ENCODE data around the gene SMYD3. TPM values are rescaled to one million over a fixed set of nuclear protein-coding genes. Genes with fewer than 3 reads are reported as not detected.

SMYD3 gene
- total and polyA plus RNA-seq, 2 donors (not counting 3 experiments of a cell fraction or from before 2014, with no cell fraction given): 16.0 to 32.1 TPM

DNA sequence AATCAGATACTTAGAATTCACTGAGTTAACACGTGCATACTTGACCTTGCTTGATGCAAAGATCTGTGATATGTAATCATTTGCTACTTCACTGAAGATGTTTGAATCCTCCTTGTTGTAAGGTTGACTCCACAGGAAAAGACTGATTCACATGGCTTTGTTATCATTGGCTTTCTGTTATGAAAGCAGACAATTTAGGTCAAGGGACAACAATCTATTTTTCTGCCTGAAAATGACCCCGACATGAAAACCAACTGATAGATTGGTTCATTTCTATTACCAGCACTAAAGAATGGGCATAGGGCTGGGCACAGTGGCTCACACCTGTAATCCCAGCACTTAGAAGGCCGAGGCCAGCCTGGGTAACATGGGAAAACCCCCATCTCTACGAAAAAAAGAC, 546.9 kb downstream of the SMYD3 start:
- no peak overlapping the region for H2AFZ ChIP-seq (ENCODE audit: low read depth, low read length)
- H3K4me3 ChIP-seq (replicated peaks in 1 of 3; ENCODE audit: insufficient read depth in 1 of 3, low read depth in 1 of 3, low read length in 3 of 3): no peak overlapping the region
- no peaks in the 10 kb centered on the region for H3K9me3 ChIP-seq (replicated peaks; ENCODE audit: control insufficient read depth, insufficient read depth, low read length)
- intact Hi-C loops (cut with micrococcal nuclease): no loop called here
- no peaks in the 10 kb centered on the region for H4K20me1 ChIP-seq (replicated peaks; ENCODE audit: control insufficient read depth, extremely low read depth, insufficient read depth, low read length)
- dilution Hi-C loops (cut with MboI; ENCODE audit: extremely low pct_ligation_motif_present, low sequenced_read_pairs): no loop called here
- H3K79me2 ChIP-seq (ENCODE audit: control insufficient read depth, insufficient read depth, low read length): no peaks in the 10 kb centered on the region
- no peak for TF ChIP-seq JUN (IDR thresholded peaks at IDR 0.05; ENCODE audit: borderline replicate concordance, insufficient read depth, insufficient read length, low read depth)
- no peak for TF ChIP-seq GATA2 (IDR thresholded peaks at IDR 0.05; ENCODE audit: insufficient read depth, insufficient read length, low read depth, low read length)
- TF ChIP-seq, protein P1, sequence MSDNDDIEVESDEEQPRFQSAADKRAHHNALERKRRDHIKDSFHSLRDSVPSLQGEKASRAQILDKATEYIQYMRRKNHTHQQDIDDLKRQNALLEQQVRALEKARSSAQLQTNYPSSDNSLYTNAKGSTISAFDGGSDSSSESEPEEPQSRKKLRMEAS (IDR thresholded peaks at IDR 0.05; ENCODE audit: insufficient read depth, insufficient read length): no peak
- peak; percentile 6 for TF ChIP-seq FOS (IDR thresholded peaks at IDR 0.05; ENCODE audit: borderline replicate concordance, insufficient read depth, low read length)
- POLR2A ChIA-PET: no interaction called here
- no TSS peak for BruUV-seq (replicated peaks)
- DNase-seq (ENCODE audit: low read depth, low spot score) (peak; percentile 16), FAIRE-seq (no peak)
- H3K4me1 ChIP-seq (ENCODE audit: control insufficient read depth, extremely low read depth, insufficient read depth, low read length): peaks cover 10% of the 10 kb centered on the region
- H3K9ac ChIP-seq (replicated peaks; ENCODE audit: extremely low read depth, insufficient read depth, low read length): no peak overlapping the region
- no peaks in the 10 kb centered on the region for H3K36me3 ChIP-seq (ENCODE audit: control insufficient read depth in 2 of 2, extremely low read depth in 1 of 2, insufficient read depth in 2 of 2, low read length in 2 of 2)
- no peak overlapping the region for H3K4me2 ChIP-seq (ENCODE audit: insufficient read depth, low read length)
- no peaks in the 10 kb centered on the region for H3K27me3 ChIP-seq (ENCODE audit: control insufficient read depth in 2 of 2, insufficient read depth in 2 of 2, low read length in 2 of 2)
- H3K27ac ChIP-seq (ENCODE audit: insufficient read depth, low read depth, low read length): no peak overlapping the region
- CTCF ChIA-PET: no interaction called here
- H3K9me1 ChIP-seq (replicated peaks; ENCODE audit: control insufficient read depth, extremely low read depth, insufficient read depth, low read length): no peaks in the 10 kb centered on the region

DNA sequence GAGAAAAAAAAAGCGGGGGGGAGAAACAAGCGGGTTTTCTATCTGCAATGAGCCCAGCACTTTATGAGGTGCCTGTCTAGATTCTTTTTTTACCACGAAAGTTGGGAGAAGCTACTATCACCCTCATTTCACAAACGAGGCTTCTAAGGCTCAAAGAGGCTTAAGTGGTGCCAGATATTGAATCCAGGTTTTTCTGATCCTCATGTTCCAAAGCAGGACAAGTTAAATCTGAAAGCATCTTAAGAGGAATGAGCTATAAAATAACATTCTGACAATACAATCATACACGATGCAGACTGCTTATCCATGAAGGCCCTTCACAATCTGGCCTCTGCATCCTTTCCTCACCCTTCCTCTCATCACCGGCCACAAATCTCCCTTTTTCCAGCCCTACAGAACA, 549.1 kb downstream of the SMYD3 start:
- no peaks in the 10 kb centered on the region for H3K27me3 ChIP-seq (ENCODE audit: control insufficient read depth in 2 of 2, insufficient read depth in 2 of 2, low read length in 2 of 2)
- TF ChIP-seq POLR2A (IDR thresholded peaks at IDR 0.05; ENCODE audit: low read depth, low read length) (no peak), JUN (IDR thresholded peaks at IDR 0.05; ENCODE audit: borderline replicate concordance, insufficient read depth, insufficient read length, low read depth) (no peak)
- TF ChIP-seq, protein P1 (IDR thresholded peaks at IDR 0.05; ENCODE audit: insufficient read depth, insufficient read length): no peak
- H3K9me3 ChIP-seq (replicated peaks; ENCODE audit: control insufficient read depth, insufficient read depth, low read length): no peaks in the 10 kb centered on the region
- H4K20me1 ChIP-seq (replicated peaks; ENCODE audit: control insufficient read depth, extremely low read depth, insufficient read depth, low read length): no peaks in the 10 kb centered on the region
- H3K4me1 ChIP-seq (ENCODE audit: control insufficient read depth, extremely low read depth, insufficient read depth, low read length): peaks cover 16% of the 10 kb centered on the region
- no peak overlapping the region for H3K4me2 ChIP-seq (ENCODE audit: insufficient read depth, low read length)
- DNase-seq (ENCODE audit: low read depth, low spot score) (no peak), FAIRE-seq (no peak)
- dilution Hi-C loops (cut with MboI; ENCODE audit: extremely low pct_ligation_motif_present, low sequenced_read_pairs): no loop called here
- ChIA-PET CTCF (interaction anchor here (1.1 to 1.5 kb wide), 3 partner anchors 12 to 69 kb away, joined by 4 to 7 read pairs (median 5); no protein-coding TSS in a partner anchor), POLR2A (no interaction called here)
- H3K27ac ChIP-seq (ENCODE audit: insufficient read depth, low read depth, low read length): no peak overlapping the region
- H3K9me1 ChIP-seq (replicated peaks; ENCODE audit: control insufficient read depth, extremely low read depth, insufficient read depth, low read length): no peaks in the 10 kb centered on the region
- H2AFZ ChIP-seq (ENCODE audit: low read depth, low read length): no peak overlapping the region
- no peak overlapping the region for H3K4me3 ChIP-seq (replicated peaks in 1 of 3; ENCODE audit: insufficient read depth in 1 of 3, low read depth in 1 of 3, low read length in 3 of 3)
- BruUV-seq (replicated peaks): no TSS peak
- no peaks in the 10 kb centered on the region for H3K36me3 ChIP-seq (ENCODE audit: control insufficient read depth in 2 of 2, extremely low read depth in 1 of 2, insufficient read depth in 2 of 2, low read length in 2 of 2)
- H3K9ac ChIP-seq (replicated peaks; ENCODE audit: extremely low read depth, insufficient read depth, low read length): no peak overlapping the region
- no peaks in the 10 kb centered on the region for H3K79me2 ChIP-seq (ENCODE audit: control insufficient read depth, insufficient read depth, low read length)
- intact Hi-C loops (cut with micrococcal nuclease): no loop called here
